ENCODE results near the gene FFAR3.
"Not testable (repeated sequence)": the region's sequence is repeated elsewhere in the genome, so short reads cannot be mapped to it uniquely, and the experiment has no call there.

The FFAR3 gene

GRCh38 chr19:35350591-35350990 is 7.7 kb upstream of the FFAR3 start:
- no peak for DNase-seq (ENCODE audit: low read depth)

GRCh38 chr19:35351411-35352176 is 6.7 kb upstream of the FFAR3 start:
- no peak for DNase-seq (ENCODE audit: low read depth)

- no peak for DNase-seq (ENCODE audit: low read depth)
Measured at GRCh38 chr19:35352177-35352447, 6.1 kb upstream of the FFAR3 start.

GRCh38 chr19:35352448-35353304 is 5.6 kb upstream of the FFAR3 start:
- peak; percentile 48 for DNase-seq (ENCODE audit: low read depth)

GRCh38 chr19:35353635-35354034 is 4.6 kb upstream of the FFAR3 start:
- no peak for DNase-seq (ENCODE audit: low read depth)

GRCh38 chr19:35354898-35355297 is 3.4 kb upstream of the FFAR3 start:
- no peak for DNase-seq (ENCODE audit: low read depth)

GRCh38 chr19:35355791-35356460 is 2.3 kb upstream of the FFAR3 start:
- DNase-seq (ENCODE audit: low read depth): no peak

- DNase-seq (ENCODE audit: low read depth): not testable (repeated sequence)
Measured at GRCh38 chr19:35358834-35359233, 574 bp downstream of the FFAR3 start.

GRCh38 chr19:35359395-35359794 is 1.1 kb downstream of the FFAR3 start:
- not testable (repeated sequence) for DNase-seq (ENCODE audit: low read depth)

GRCh38 chr19:35360081-35360480 is 1.8 kb downstream of the FFAR3 start:
- not testable (repeated sequence) for DNase-seq (ENCODE audit: low read depth)

GRCh38 chr19:35360880-35361420 is 2.7 kb downstream of the FFAR3 start:
- no peak for DNase-seq (ENCODE audit: low read depth)

GRCh38 chr19:35362261-35363000 is 4.2 kb downstream of the FFAR3 start:
- no peak for DNase-seq (ENCODE audit: low read depth)

GRCh38 chr19:35363001-35363590 is 4.8 kb downstream of the FFAR3 start:
- no peak for DNase-seq (ENCODE audit: low read depth)

- no peak for DNase-seq (ENCODE audit: low read depth)
Measured at GRCh38 chr19:35363711-35364425, 5.6 kb downstream of the FFAR3 start.

GRCh38 chr19:35365303-35365702 is 7.0 kb downstream of the FFAR3 start:
- no peak for DNase-seq (ENCODE audit: low read depth)

- no peak for DNase-seq (ENCODE audit: low read depth)
Measured at GRCh38 chr19:35368378-35368777, 10.1 kb downstream of the FFAR3 start.

- no peak for DNase-seq (ENCODE audit: low read depth)
Measured at GRCh38 chr19:35369522-35369921, 11.3 kb downstream of the FFAR3 start.

- no peak for DNase-seq (ENCODE audit: low read depth)
Measured at GRCh38 chr19:35370722-35371121, 12.5 kb downstream of the FFAR3 start, which contains the start of gene GPR42. GPR42 (plus strand) TSS chr19:35371068; CDS start chr19:35371360, 292 bp downstream.

GRCh38 chr19:35373492-35373891 is 15.2 kb downstream of the FFAR3 start:
- no peak for DNase-seq (ENCODE audit: low read depth)

GRCh38 chr19:35374031-35374430 is 15.8 kb downstream of the FFAR3 start:
- not testable (repeated sequence) for DNase-seq (ENCODE audit: low read depth)

Measured in stimulated activated CD8-positive, alpha-beta memory T cell treated with anti-CD3 and anti-CD28 coated beads, Interleukin-15, amount 100 ng/mL, for 1 hour (primary cell).